Central memory CD4-positive, alpha-beta T cell (primary cell): ENCODE data around the gene RPL10A.

Source experiments
- DNase-seq: peaks from one replicate; pipeline ENCODE4 v3.0.0; 2022

Gene RPL10A

DNA sequence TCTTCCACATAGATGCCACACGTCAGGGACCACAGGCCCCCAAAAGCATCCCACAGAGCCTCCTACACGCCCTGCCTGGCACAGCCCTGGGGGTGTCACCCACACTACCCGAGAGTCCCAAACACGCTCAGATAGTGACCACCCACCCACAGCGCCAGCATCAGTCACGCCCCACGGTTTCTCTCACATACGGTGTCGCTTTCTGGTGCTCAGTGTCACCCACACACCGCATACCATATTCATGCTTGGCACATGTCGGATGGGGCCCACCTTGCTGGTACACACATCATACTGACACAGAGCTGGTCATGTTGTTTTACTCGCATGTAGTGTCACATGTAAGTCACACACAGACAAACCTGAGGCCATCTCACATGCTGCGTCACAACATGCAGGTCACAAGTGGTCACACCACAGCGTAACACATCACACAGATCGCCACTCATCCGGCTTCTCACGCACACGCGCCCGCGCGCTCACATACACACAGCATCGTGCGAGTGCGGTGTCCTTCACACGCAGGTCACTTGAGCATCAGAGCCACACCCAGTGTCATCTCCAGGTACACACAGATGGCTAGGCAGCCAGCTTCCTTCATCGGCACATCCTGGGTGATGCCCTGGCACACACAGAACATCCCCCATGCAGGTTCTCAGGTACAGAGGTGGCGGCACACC, 25.2 kb downstream of the RPL10A start:
- DNase-seq: no peak

DNA sequence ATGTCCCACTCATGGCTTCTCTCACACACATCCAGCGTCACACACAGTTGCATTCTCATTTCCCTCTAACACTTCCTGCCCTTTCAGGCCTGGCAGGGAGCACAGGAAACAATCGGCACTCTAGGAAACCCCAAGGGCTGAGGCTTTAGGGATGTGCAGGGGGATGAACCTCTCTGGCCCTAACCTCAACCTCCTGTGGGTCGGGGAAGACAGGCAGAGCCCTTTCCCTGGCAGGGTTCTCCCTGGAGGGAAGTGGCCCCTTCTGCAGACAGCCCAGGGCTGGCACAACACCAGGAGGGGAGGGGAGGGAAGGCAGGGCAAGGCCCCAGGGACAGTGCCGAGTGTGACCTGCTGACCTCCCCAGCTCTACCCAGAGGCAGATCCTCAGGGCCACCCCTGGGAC, 26.0 kb downstream of the RPL10A start:
- no peak for DNase-seq

DNA sequence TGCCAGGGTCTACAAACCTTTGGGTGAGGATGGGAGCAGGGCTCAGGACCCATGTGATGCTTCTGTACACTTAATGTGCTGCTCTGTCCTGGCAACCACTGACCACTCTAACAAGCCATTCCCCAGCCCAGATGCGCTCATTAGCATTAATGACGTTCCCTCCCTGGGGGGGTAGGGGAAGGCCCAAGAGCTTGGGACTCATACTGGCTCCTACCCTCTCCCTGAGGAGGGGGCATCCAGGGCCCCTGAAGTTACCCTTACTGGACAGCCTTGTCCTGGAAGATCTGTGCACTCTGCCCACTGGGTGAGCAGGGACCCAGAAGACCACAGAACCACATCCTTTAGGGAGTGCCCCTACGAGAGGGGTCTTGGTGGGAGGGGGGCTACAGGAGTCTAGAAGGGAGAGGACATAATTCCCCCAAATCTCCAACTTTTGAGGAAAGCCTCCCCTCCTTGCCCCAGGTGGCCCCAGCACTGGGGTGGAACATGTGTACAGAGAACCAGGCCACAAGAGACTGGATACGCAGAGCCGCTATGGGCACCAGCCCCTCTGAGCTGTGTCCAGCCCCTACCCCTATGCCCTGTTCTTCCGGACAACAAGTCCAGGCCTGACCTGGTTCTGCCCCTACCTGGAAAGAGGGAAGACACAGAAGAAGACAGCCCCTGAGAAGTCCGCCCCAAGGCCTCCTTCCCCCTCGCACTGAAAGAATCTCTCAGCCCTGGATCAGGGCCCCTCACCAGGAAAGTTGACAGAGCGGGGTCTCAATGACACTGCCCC, 27.2 kb downstream of the RPL10A start:
- no peak for DNase-seq

DNA sequence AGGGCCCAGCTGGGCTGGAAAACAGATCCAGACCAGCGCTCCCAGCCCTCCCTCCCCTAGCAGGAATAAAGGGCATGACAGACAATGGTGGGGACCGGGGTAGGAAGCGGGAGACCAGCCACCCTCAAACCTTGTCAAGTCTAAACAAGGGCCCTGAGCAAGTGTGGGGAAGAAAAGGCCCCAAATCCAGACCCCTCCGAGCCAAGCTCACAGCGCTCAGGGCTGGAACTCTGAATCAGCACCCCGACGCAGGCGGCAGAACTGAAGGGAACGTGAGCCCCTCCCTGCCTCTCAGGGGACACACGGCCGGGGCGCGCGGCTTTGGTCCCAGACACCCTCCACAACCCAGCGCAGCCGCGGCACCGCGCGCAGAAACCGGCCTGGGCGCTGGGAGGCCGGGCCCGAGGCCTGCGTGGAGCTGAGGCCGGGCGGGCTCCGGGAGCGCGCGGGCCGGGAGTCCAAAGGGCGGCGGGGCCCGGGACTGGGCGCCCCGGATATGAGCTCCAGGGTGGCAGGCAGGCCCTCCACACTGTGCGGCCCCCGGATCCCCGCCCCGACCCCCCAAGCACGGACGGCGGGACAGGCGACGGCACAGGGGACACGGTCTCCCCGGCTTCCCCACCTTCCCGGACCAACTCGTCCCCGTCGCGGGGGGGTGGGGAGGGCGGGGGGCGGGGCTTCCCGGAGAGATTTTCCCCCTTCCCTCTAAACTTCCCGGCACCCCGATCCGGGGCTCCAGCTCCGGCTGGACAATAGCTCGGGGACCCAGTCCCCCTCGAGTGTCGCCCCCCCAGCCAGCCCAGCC, 28.0 kb downstream of the RPL10A start:
- no peak for DNase-seq

DNA sequence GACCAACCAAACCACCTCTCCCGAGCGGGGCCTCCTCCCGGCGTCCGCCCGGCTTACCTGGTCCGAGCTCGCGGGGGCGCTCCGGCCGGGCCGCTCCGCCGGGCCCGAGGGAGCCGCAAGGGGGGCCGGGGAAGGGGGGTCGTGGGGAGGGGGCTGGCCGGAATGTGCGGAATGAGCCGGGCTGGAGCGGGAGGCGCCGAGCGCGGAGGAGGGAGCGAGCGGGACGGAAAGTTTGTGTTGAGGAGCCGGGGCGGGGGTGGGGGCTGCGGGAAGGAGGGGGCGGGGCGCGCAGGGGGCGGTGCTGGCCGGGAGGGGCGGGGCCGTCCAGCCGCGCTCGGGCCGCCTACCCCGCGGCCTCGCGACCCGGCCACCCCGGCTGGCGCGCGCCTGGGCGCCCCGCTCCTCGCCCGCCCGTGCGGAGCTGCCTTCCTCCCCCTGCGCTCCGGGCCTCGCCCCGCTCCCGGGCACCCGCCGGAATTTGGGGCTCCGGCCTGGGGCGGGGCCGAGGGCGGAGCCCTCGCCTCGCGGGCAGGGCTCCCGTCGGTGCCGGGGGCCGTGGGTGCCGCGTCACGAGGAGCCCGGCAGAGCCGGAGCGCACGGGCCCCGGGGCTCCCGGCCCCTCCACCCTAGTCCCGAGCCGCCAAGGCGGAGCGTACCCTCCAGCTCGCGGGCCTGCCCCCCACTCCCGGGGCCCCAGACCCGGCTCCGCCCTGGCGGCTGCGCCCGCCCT, 28.8 kb downstream of the RPL10A start, which contains the start of gene TEAD3:
Gene TEAD3, minus strand, starts transcription at position 239 of the 730 bp plus-strand sequence.
- peak; percentile 50 for DNase-seq

DNA sequence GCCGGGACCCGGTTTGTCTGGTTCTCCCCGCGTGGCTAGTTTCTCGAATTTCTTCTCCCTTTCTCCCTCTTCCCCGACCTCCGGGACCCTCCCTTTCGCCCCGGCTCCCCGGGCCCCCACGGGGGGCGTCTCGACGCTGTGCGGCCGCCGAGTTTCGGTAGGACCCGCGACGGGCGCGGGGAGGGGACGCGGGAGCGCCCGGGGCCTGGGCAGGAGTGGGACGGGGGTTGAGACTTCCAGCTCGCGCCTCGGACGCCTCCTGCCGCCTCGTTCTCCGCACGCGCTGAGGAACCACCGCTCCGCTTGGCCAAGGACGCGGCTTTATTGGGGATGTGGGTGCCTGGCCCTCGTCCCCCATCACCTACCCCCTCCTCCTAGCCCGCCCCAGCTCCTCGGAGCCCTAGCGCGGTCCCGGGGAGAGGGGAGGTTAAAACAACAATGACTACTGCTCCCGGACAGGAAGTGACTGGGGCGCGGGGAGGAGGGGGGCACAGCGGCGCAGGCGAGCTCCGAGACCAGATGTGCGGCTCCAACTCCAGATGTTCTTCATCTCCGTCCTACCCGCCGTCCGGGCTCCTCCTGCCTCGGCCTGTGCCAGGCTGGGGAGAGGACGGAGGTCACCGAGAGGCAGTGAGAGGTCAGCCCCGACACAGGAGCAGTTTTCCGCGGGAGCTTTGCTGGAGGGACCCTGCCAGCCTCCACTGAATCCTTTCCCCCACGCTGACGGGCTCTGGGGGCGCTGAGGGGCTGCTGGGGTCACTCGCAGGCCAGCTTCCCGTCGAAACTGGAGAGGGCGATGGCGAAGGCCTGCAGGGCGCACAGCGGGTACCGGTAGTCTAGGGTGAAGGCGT, 29.6 kb downstream of the RPL10A start:
- DNase-seq: peak; percentile 19

DNA sequence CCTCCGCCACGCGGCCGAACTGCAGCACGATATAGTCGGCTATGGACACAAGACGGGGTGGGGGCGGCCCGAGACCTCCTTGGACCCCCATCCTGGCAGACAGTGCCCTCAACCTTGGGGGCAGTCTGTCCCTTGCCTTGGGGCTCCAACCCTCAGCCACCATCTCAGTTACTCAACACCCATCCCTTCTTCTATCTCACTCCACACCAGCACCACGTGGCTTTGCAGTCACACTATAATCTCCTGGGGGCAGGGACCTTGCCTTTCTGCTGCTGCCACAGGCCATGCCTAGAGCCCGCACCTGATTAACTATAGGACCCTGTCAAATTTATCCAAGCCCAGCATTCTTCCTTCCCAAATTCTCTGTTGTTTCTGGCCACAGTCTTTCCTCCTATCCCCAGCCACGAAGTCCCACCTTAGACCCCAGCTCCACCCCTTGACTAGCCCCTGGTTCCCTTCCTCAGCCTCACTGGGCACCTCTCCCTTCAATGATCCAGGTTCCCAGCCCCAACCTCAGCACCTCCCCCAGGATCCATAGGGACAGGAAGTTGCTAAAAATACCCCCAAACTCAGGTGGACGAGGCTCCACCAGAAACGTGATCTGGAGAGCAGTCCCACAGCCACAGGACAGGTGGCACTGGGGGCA, 30.3 kb downstream of the RPL10A start:
- DNase-seq: no peak

DNA sequence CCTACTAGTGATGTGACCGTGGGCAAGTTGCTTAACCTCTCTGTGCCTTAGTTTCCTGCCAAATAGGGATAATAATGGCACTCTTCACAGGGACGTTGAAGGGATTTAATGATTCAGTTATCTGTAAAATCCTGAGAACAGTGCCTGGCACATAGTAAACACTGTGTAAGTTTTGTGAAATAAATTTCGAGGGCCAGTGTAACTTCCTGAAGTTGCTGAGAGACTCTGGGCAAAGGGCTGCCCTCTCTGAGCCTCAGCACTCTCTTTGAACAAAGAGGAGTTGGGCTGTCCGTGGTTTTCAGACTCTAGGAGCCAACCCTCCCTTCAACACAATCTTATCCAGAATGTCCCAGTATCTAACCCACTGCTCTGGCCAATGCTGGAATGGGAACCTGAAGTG, 31.2 kb downstream of the RPL10A start:
- no peak for DNase-seq

DNA sequence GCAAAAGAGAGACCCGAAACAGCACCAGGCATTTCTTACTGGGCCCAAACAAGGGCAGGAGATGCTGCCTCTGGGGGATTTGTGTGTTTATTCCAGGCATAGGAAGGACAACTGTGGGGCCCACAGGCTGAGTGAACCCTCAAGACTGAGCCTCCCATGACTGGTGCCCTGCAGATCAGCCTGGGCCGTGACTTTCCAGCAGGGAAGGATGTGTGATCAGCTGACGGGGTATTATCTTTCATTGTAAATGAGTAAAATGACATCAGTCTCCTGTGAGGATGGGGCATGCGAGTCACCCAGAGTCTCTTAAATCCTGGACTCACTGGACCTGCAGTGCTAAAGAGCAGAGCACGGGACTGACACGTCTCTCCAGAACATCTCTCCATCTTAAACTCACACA, 32.6 kb downstream of the RPL10A start:
- DNase-seq: no peak

DNA sequence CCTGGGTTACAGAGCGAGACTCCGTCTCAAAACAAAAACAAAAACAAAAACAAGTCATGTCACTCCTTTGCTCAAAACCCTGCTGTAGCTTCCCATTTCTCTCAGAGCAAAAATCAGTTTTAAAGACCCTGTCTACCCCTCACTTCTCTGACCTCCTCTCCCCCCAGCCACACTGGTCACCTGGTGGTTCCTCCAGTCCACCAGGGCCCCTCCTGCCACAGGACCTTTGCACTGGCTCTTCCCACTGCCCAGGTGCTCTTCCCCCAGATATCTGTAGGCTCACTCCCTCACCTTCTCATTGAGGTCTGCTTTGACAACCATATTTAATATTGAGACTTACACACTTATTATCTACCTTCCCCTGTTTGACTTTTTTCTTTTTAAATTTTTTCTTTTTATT, 33.6 kb downstream of the RPL10A start:
- DNase-seq: no peak

DNA sequence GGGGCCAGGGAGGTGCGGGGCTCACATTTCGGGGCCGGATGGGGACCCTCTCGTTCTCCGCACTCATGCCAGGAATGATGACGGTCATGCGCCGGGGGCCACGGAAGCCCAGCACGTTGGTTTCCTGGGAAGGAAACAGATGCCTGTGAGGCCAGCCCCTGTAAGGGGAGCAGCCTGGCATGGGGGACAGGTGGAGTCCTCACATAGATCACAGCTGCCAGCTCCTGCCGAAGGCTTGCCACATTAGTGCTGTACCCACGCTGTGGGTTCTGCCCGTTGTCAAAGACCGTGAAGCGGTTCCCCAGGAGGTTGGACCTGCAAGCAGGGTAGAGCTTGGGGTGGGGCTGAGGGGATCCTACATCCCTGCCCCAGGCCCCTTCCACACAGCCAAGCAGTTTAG, 35.3 kb downstream of the RPL10A start:
- DNase-seq: no peak

DNA sequence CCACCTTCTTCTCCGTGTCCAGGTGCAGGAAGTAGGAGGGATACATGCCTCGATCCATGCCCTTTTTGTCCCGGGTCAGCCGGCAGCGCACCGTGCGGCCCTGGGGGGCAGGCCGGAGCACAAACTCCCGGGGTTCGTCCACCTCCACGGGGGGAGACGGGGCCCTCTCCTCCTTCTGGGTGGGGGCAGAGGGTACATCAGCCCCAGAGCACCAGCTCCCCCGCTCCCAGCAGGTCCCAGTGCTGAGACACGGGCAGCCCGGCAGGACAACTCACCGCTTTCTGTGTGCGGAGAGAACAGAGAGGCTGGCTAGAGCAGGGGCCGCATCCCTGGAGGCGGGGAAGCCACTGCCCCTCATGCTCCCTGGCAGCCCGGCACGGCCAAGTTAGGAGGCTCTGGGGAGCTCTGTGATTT, 37.8 kb downstream of the RPL10A start:
- DNase-seq: no peak

DNA sequence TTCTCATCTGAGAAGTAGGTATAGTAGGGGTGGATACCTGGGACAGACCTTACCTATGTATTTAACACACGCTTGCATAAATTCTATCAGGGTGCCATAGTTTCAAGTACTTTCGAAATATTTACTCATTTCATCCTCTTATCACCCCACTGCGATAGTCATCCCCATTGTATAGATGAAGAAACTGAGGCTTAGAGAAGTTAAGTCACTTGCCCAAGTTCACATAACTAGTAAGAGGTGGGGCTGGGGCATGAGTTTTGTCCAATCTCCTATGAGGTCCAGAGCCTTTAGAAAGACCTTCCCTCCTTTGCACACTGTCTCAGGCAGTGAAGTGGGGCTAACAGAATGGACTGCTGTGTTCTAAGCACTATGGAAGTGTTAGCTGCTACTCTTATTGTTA, 38.3 kb downstream of the RPL10A start:
- no peak for DNase-seq

DNA sequence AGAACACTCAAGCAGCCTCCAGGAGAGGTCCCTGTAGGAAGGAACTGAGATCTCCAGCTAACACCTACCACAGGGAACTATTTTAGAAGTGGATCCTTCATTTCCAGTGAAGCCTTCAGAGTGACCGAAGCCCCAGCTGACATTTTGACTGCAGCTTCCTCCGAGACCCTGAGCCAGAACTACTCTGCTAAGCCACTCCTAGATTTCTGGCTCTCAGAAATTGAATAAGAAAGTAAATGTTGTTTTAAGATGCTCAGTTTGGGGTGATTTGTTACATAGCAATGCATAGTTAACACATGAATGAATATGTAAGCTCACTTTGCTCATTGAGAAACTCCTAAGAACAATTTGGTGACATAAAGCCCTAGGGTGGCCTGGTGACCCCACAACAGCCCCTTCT, 39.0 kb downstream of the RPL10A start:
- no peak for DNase-seq

DNA sequence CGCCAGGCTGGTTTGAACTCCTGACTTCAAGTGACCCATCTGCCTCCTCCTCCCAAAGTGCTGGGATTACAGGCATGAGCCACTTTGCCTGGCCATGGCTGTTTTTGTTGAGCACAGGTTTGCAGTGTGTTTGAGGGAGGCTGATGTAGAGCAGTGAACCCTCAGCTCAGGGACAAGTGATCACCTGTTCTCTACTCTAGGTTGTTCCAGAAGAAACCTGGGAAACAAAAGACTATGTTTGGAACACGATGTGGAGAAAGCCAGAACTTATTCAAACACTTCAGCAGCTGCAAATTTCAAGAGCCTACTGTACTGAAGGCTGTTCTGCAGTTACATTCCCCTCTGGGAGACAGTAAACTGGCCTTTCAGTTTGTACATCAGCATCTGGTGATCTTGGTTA, 39.8 kb downstream of the RPL10A start:
- no peak for DNase-seq

DNA sequence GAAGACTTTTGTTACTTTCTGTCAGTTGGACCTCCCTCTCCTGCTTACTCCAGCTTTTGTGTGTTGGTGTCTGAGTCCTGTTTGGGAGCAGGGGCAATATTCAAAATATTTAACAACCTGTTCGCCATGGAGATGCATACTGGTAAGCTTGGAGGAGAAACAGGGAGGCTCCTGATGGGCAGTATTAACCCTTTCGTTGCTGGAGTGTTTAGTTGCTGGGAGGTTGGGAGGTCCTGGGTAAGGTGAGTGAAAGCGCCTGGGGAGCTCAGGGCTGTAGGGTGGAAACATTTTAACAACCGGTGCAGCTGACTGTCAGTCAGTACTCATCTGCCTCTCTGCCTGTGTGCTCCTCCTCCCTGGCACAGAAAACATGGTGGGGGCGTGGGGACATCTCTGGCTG, 40.3 kb downstream of the RPL10A start:
- DNase-seq: no peak

DNA sequence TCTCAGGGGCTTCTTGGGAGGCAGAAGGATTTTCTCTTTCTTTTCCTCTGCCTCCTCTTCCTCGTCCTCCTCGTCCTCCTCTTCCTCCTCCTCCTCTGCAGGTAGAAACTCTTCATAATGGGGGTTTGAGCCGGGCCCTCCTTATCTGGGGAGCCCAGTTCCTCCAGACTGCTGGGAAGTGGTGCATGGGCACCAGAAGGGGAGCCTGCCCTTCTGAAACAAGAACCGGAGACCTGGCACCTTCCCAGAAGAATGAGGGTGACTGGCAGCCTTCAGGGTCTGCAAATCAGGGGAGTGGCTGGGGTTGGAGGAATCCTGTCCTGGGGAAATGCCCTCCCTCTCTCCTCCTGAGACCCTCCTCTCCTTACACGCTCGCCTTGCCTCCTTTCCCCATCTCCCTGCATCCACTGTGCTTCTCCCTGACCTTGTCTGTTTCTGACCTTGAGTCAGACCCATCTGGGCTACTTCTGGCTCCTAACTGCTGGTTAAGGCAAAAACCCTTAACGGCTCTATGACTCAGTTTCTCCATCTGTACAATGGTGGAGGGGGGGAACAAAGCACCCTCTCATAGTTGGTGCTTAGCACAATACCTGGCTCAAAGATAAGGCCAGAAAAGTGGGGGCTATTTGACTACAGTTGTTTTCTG, 42.8 kb downstream of the RPL10A start:
- DNase-seq: no peak

DNA sequence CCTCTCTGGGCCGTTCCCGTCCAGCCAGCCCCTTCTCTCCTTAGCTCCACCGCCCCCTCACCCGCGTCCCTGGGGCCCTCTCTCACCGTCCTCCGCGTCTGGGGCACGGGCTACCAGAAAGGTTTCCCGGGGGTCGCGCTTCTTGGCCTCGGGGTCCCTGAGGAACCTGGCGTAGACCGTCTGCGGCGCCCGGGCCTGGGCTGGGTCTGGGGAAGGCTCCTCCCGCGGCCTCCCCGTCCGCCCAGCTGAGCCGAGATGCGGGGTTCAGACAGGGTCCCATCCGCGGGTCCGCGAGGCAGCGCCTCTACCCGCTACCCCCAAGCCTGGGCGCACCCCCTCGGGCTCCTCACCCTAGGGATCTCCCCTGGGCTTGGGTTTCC, 43.4 kb downstream of the RPL10A start:
- DNase-seq: no peak

DNA sequence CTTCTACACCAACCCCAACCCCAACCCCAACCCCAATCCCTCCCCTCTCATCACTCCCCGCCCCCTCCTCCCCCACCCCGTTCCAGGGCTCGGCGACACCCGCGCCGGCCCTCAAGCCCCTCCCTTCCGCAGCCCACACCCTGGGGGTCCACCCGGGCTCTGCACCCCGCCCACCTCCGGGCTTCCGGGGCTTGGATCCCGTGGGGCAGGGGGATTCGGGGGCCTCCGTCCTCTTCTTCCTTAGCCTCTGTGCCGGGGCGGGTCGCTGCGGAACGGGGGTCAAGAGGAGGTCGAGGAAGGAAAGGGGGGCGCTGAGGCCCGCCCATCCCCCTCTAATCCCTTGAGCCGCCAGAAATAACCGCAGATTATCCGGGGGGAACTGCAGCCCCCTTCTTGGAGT, 43.8 kb downstream of the RPL10A start:
- DNase-seq: no peak

DNA sequence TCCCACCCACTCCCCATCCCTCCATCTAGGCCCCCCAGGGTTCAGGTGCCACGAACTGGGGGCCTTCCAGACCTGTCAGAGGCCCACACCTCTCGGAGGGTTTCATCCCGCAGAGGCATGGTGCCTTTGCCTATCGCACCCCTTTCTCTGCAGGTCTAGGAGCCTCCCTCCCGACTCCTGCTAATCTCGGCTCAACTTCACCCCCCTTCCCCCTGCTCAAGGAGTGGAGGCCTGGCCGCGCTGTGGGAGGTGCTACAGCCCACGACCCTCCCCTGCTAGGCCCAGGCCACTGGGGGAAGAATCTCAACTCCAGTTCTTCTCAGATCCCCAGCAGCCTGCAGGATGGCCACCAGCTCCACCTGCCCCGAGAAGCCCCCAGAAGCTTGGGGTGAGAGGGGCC, 44.5 kb downstream of the RPL10A start, which contains the start of gene TULP1:
Gene TULP1, minus strand, starts transcription at position 157 of the 400 bp plus-strand sequence. Its CDS starts 38 bp downstream, at position 119.
- no peak for DNase-seq

DNA sequence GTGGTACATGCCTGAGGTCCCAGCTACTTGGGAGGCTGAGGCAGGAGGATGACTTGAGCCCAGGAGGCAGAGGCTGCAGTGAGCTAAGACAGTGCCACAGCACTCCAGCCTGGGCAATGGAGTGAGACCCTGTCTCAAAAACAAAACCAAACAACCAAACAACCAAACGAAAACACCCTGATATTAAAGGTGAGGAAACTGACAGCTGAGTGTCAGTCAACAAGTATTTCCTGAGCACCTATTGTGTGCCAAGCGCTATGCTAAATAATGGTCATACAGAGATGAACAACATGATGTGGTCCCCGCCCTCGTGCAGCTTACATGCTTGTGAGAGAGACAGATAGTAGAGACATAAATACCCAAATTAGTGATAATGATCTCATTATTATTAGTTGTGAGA, 46.4 kb downstream of the RPL10A start:
- no peak for DNase-seq
